ENCODE results near the gene MIDN. TPM values are rescaled to one million over a fixed set of nuclear protein-coding genes. Genes with fewer than 3 reads are reported as not detected.

The MIDN gene
- total and polyA plus RNA-seq, 2 of the 4 experiments (the other 2 are of a cell fraction), result 2.5 to 26.0 TPM

GRCh38 chr19:1274081-1274851, 25.9 kb downstream of the MIDN start:
- no peak for TF ChIP-seq POLR2A (IDR thresholded peaks at IDR 0.05; ENCODE audit: low read depth, low read length)
- TF ChIP-seq USF2 (IDR thresholded peaks at IDR 0.05; ENCODE audit: low read depth, low read length), result peak; percentile 1; the same call in 1 of the 2 replicates
- ChIA-PET CTCF (no interaction called here), POLR2A (ENCODE audit: unreplicated experiment) (no interaction called here)
- Histone ChIP-seq H3K27ac (ENCODE audit: insufficient read depth, low read length) (peak overlapping the region; percentile 75), H4K8ac (ENCODE audit: low read depth in 2 of 2, low read length in 2 of 2) (peak overlapping the region in 1 of 2 experiments; percentile 15; a peak in 2 of 4 replicates), H2BK120ac (ENCODE audit: low read depth, low read length) (no peak overlapping the region), H4K5ac (ENCODE audit: low read depth, low read length) (no peak overlapping the region), H4K20me1 (ENCODE audit: insufficient read depth, low read length) (peaks cover 67% of the 10 kb centered on the region), H2BK15ac (ENCODE audit: low read depth, low read length) (no peak overlapping the region), H3K18ac (ENCODE audit: low read depth, low read length) (no peak overlapping the region), H3K4me3 (ENCODE audit: insufficient read depth, low read depth, low read length) (no peak overlapping the region), H2AFZ (replicated peaks; ENCODE audit: low read length, poor library complexity) (peak overlapping the region; percentile 44), H3K56ac (ENCODE audit: extremely low read depth, insufficient read depth, low read length) (no peak overlapping the region; the same call in 1 of the 2 replicates), H2AK5ac (ENCODE audit: low read depth, low read length) (0 out of 2 replicates have a peak overlapping the region, but pooled peaks have one; percentile 58), H3K27me3 (ENCODE audit: control insufficient read depth, insufficient read depth, low read length) (no peaks in the 10 kb centered on the region), H3K4me2 (ENCODE audit: low read depth, low read length) (peak overlapping the region; percentile 35), H3K9ac (ENCODE audit: low read depth, low read length) (peak overlapping the region; percentile 58; the same call in 1 of the 2 replicates), H2AK9ac (replicated peaks; ENCODE audit: low read depth, low read length, poor library complexity) (peak overlapping the region; percentile 33), H3K9me3 (ENCODE audit: control insufficient read depth, insufficient read depth, low read length) (no peaks in the 10 kb centered on the region), H3K4me1 (ENCODE audit: control insufficient read depth, insufficient read depth, low read length) (peaks cover 25% of the 10 kb centered on the region), H3K36me3 (ENCODE audit: control insufficient read depth, insufficient read depth, low read length) (peaks cover 52% of the 10 kb centered on the region), H3K9me1 (ENCODE audit: insufficient read depth, low read length) (no peaks in the 10 kb centered on the region; the same call in 1 of the 2 replicates), H2BK20ac (ENCODE audit: low read depth, low read length) (no peak overlapping the region), H3K23ac (ENCODE audit: low read depth, low read length) (peak overlapping the region; percentile 42), H2BK5ac (ENCODE audit: low read depth, low read length, poor library complexity, severe bottlenecking) (no peak overlapping the region), H3K4ac (ENCODE audit: low read depth, low read length) (peak overlapping the region; percentile 34), H4K91ac (ENCODE audit: insufficient read depth, low read depth, low read length) (no peak overlapping the region), H3K14ac (replicated peaks; ENCODE audit: low read depth, low read length) (no peak overlapping the region), H3K79me1 (ENCODE audit: low read depth in 1 of 2, low read length in 2 of 2) (peaks cover 22 to 66% of the 10 kb centered on the region in 2 experiments; a peak in 3 of 4 replicates)
- in situ Hi-C loops (cut with MboI; ENCODE audit: low sequenced_read_pairs), result no loop called here
- DNase-seq (no peak), ATAC-seq (ENCODE audit: low read depth) (no peak)
- no TSS peak for BruUV-seq (replicated peaks)
- intact Hi-C loops (cut with micrococcal nuclease), result no loop called here
- dilution Hi-C loops (cut with HindIII; ENCODE audit: low sequenced_read_pairs, unreplicated experiment), result no loop called here
- WGBS, 2 experiments (ENCODE audit: extremely low coverage in 2 of 2, insufficient read length in 1 of 2), result 76% methylated on average over 28 of the region's 46 CpGs; no CpG with 5 or more reads in 1 of the 2 experiments
